ENCODE results near the gene PGAP6.
"Not testable (repeated sequence)": the region's sequence is repeated elsewhere in the genome, so short reads cannot be mapped to it uniquely, and the experiment has no call there.

The PGAP6 gene

GRCh38 chr16:346587-346986 lies 35.2 kb downstream of the PGAP6 start:
- DNase-seq = no peak

- peak; percentile 39 for DNase-seq
Measured at GRCh38 chr16:345772-346171, 36.0 kb downstream of the PGAP6 start.

GRCh38 chr16:342455-343213 lies 39.1 kb downstream of the PGAP6 start:
- no peak for DNase-seq

- DNase-seq = not testable (repeated sequence)
Measured at GRCh38 chr16:341974-342336, 39.8 kb downstream of the PGAP6 start.

- DNase-seq = not testable (repeated sequence)
Measured at GRCh38 chr16:341095-341973, 40.4 kb downstream of the PGAP6 start.

- no peak for DNase-seq
Measured at GRCh38 chr16:340370-341091, 41.2 kb downstream of the PGAP6 start.

- peak; percentile 24 for DNase-seq
Measured at GRCh38 chr16:339680-340079, 42.1 kb downstream of the PGAP6 start.

- DNase-seq = no peak
Measured at GRCh38 chr16:337975-338575, 43.7 kb downstream of the PGAP6 start.

- DNase-seq = no peak
Measured at GRCh38 chr16:337437-337836, 44.3 kb downstream of the PGAP6 start.

GRCh38 chr16:336269-336668 lies 45.5 kb downstream of the PGAP6 start:
- no peak for DNase-seq

- DNase-seq = not testable (repeated sequence)
Measured at GRCh38 chr16:334861-335632, 46.7 kb downstream of the PGAP6 start.

- not testable (repeated sequence) for DNase-seq
Measured at GRCh38 chr16:334164-334832, 47.5 kb downstream of the PGAP6 start.

GRCh38 chr16:333406-334094 lies 48.2 kb downstream of the PGAP6 start:
- no peak for DNase-seq

GRCh38 chr16:331181-331814 lies 50.5 kb downstream of the PGAP6 start:
- not testable (repeated sequence) for DNase-seq

GRCh38 chr16:330741-331140 lies 51.0 kb downstream of the PGAP6 start:
- no peak for DNase-seq

- DNase-seq = no peak
Measured at GRCh38 chr16:325375-326145, 56.2 kb downstream of the PGAP6 start.

GRCh38 chr16:324451-325334 lies 57.1 kb downstream of the PGAP6 start:
- peak; percentile 61 for DNase-seq

- DNase-seq = no peak
Measured at GRCh38 chr16:324201-324450, 57.7 kb downstream of the PGAP6 start.
